GM23338 (cell line): ENCODE data around the gene CCDC134.

Experiments used
- CREB1 ChIP-seq: fragments of 250-450 bp; sonication (Bioruptor Pico); IDR thresholded peaks from 2 replicates; pipeline ENCODE4 v1.5.0; 2020; ENCODE audit warnings: low read depth, mild to moderate bottlenecking, moderate library complexity
- ETS1 ChIP-seq: IDR thresholded peaks from 2 replicates; pipeline ENCODE4 v1.6.1; 2016; ENCODE audit warnings: antibody characterized with exemption
- EZH2 ChIP-seq: fragments of 200-600 bp; sonication (generic); IDR thresholded peaks from one replicate; pipeline ENCODE4 v1.8.0; 2017; ENCODE audit warnings: antibody characterized with exemption, mild to moderate bottlenecking, low read depth; ENCODE audit not compliant: unreplicated experiment
- EZH2phosphoT487 ChIP-seq: fragments of 200-600 bp; sonication (generic); IDR thresholded peaks from one replicate; pipeline ENCODE4 v1.8.1; 2018; ENCODE audit warnings: antibody characterized with exemption; ENCODE audit not compliant: unreplicated experiment
- JUNB ChIP-seq: IDR thresholded peaks from one replicate; pipeline ENCODE4 v1.6.1; 2016; ENCODE audit warnings: antibody characterized with exemption; ENCODE audit not compliant: unreplicated experiment
- NANOG ChIP-seq: IDR thresholded peaks from 2 replicates; pipeline ENCODE4 v1.6.1; 2016; ENCODE audit warnings: antibody characterized with exemption, borderline replicate concordance
- POLR2AphosphoS5 ChIP-seq: IDR thresholded peaks from 2 replicates; pipeline ENCODE4 v1.6.1; 2016; ENCODE audit warnings: antibody characterized with exemption, low read depth
- STAT1 ChIP-seq: IDR thresholded peaks from one replicate; pipeline ENCODE4 v1.6.1; 2016; ENCODE audit warnings: antibody characterized with exemption; ENCODE audit not compliant: unreplicated experiment
- ZNF114 ChIP-seq: fragments of 250-450 bp; sonication (Bioruptor Pico); IDR thresholded peaks from 2 replicates; pipeline ENCODE4 v1.5.0; 2020; ENCODE audit warnings: mild to moderate bottlenecking, moderate library complexity
- ZNF331 ChIP-seq: fragments of 250-450 bp; sonication (Bioruptor Pico); IDR thresholded peaks from 2 replicates; pipeline ENCODE4 v1.5.0; 2020; ENCODE audit warnings: low read depth, mild to moderate bottlenecking, moderate library complexity
- TF ChIP-seq, protein P1 (sequence below), 2 experiments: fragments of 200-600 bp in 1 of 2; sonication (generic) in 1 of 2; conservative IDR thresholded peaks; 2 replicates each; pipeline versions ENCODE4 v1.5.1 to v1.6.1; 2016 to 2017; ENCODE audit warnings: antibody characterized with exemption in 2 of 2, low read depth in 2 of 2, mild to moderate bottlenecking in 2 of 2, moderate library complexity in 1 of 2
- TF ChIP-seq, protein P2 (sequence below): IDR thresholded peaks from one replicate; pipeline ENCODE4 v1.6.1; 2018; ENCODE audit warnings: antibody characterized with exemption; ENCODE audit not compliant: unreplicated experiment

DNA sequence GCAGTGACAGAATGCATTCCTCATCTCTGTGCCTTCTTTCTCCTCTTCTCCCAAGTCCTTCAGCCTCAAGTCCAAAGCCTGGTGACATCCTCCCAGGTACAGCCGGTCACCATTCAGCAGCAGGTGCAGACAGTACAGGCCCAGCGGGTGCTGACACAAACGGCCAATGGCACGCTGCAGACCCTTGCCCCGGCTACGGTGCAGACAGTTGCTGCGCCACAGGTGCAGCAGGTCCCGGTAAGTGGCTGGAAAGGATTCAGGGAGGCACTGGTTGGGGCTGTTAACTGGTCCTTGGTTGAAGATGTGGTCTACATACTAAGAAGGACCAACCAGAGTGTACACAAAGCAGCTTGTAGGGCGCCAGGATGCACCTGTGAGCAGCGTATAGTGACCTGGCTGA, 68.1 kb downstream of the CCDC134 start:
- TF ChIP-seq POLR2AphosphoS5, result no peak
- no peak for TF ChIP-seq EZH2phosphoT487
- TF ChIP-seq, protein P1, sequence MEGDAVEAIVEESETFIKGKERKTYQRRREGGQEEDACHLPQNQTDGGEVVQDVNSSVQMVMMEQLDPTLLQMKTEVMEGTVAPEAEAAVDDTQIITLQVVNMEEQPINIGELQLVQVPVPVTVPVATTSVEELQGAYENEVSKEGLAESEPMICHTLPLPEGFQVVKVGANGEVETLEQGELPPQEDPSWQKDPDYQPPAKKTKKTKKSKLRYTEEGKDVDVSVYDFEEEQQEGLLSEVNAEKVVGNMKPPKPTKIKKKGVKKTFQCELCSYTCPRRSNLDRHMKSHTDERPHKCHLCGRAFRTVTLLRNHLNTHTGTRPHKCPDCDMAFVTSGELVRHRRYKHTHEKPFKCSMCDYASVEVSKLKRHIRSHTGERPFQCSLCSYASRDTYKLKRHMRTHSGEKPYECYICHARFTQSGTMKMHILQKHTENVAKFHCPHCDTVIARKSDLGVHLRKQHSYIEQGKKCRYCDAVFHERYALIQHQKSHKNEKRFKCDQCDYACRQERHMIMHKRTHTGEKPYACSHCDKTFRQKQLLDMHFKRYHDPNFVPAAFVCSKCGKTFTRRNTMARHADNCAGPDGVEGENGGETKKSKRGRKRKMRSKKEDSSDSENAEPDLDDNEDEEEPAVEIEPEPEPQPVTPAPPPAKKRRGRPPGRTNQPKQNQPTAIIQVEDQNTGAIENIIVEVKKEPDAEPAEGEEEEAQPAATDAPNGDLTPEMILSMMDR (conservative IDR thresholded peaks at IDR 0.05; ENCODE audit: low read depth in 2 of 2), result no peak
- TF ChIP-seq ETS1, result no peak
- TF ChIP-seq CREB1 (CRISPR knock-in tag), result no peak
- TF ChIP-seq NANOG, result no peak
- no peak for TF ChIP-seq EZH2
- TF ChIP-seq, protein P2, sequence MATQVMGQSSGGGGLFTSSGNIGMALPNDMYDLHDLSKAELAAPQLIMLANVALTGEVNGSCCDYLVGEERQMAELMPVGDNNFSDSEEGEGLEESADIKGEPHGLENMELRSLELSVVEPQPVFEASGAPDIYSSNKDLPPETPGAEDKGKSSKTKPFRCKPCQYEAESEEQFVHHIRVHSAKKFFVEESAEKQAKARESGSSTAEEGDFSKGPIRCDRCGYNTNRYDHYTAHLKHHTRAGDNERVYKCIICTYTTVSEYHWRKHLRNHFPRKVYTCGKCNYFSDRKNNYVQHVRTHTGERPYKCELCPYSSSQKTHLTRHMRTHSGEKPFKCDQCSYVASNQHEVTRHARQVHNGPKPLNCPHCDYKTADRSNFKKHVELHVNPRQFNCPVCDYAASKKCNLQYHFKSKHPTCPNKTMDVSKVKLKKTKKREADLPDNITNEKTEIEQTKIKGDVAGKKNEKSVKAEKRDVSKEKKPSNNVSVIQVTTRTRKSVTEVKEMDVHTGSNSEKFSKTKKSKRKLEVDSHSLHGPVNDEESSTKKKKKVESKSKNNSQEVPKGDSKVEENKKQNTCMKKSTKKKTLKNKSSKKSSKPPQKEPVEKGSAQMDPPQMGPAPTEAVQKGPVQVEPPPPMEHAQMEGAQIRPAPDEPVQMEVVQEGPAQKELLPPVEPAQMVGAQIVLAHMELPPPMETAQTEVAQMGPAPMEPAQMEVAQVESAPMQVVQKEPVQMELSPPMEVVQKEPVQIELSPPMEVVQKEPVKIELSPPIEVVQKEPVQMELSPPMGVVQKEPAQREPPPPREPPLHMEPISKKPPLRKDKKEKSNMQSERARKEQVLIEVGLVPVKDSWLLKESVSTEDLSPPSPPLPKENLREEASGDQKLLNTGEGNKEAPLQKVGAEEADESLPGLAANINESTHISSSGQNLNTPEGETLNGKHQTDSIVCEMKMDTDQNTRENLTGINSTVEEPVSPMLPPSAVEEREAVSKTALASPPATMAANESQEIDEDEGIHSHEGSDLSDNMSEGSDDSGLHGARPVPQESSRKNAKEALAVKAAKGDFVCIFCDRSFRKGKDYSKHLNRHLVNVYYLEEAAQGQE, result no peak
- TF ChIP-seq STAT1, result no peak
- no peak for TF ChIP-seq ZNF331 (CRISPR knock-in tag)
- TF ChIP-seq JUNB, result no peak
- no peak for TF ChIP-seq ZNF114 (CRISPR knock-in tag)
